ENCODE measurements around the gene PI3. TPM values are rescaled to one million over a fixed set of nuclear protein-coding genes. Genes with fewer than 3 reads are reported as not detected.

Gene PI3
- total and polyA plus RNA-seq, 9 of the 15 experiments (the other 6 are each of a cell fraction or from before 2014, with no cell fraction given) = not detected

- H3K4me2 ChIP-seq (ENCODE audit: insufficient read depth, low read length) = no peak overlapping the region
- no peak for ATAC-seq
- no peaks in the 10 kb centered on the region for H3K36me3 ChIP-seq (ENCODE audit: control insufficient read depth, insufficient read depth, low read length)
- no peaks in the 10 kb centered on the region for H4K20me1 ChIP-seq (replicated peaks; ENCODE audit: control insufficient read depth, insufficient read depth, low read length)
- H3K9ac ChIP-seq (ENCODE audit: insufficient read depth in 1 of 2, low read depth in 2 of 2, low read length in 2 of 2) = no peak overlapping the region
- no TSS peak for BruUV-seq (replicated peaks)
- H3K9me1 ChIP-seq (ENCODE audit: control insufficient read depth, insufficient read depth, low read length) = no peaks in the 10 kb centered on the region
- no peaks in the 10 kb centered on the region for H3K9me3 ChIP-seq (replicated peaks; ENCODE audit: control insufficient read depth, insufficient read depth, low read depth, low read length)
- TF ChIP-seq, protein P1, sequence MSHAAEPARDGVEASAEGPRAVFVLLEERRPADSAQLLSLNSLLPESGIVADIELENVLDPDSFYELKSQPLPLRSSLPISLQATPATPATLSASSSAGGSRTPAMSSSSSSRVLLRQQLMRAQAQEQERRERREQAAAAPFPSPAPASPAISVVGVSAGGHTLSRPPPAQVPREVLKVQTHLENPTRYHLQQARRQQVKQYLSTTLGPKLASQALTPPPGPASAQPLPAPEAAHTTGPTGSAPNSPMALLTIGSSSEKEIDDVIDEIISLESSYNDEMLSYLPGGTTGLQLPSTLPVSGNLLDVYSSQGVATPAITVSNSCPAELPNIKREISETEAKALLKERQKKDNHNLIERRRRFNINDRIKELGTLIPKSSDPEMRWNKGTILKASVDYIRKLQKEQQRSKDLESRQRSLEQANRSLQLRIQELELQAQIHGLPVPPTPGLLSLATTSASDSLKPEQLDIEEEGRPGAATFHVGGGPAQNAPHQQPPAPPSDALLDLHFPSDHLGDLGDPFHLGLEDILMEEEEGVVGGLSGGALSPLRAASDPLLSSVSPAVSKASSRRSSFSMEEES (CRISPR knock-in tag; IDR thresholded peaks at IDR 0.05) = no peak
- TF ChIP-seq ZNF316 (IDR thresholded peaks at IDR 0.05) (peak; percentile 35; the same call in 1 of the 2 replicates), C11orf30 (IDR thresholded peaks at IDR 0.05; ENCODE audit: low read depth) (peak; percentile 19; the same call in 1 of the 2 replicates)
- intact Hi-C loops (cut with micrococcal nuclease) = no loop called here
- no peak for DNase-seq (ENCODE audit: extremely low read depth in 1 of 4, low spot score in 3 of 4)
- CTCF ChIA-PET (ENCODE audit: low intra/inter-chr PET ratio) = no interaction called here
- in situ Hi-C loops (cut with MboI) = no loop called here
- no peak overlapping the region for H3K27ac ChIP-seq (ENCODE audit: extremely low read depth, low read depth, low read length)
- FAIRE-seq = no peak
- no peak overlapping the region for H3K4me3 ChIP-seq
- 0% methylated on average over 2 of the region's 2 CpGs for WGBS (ENCODE audit: insufficient coverage, low coverage, missing lambda C conversion rate)
- no peak overlapping the region for H2AFZ ChIP-seq (ENCODE audit: low read depth, low read length)
- H3K79me2 ChIP-seq (ENCODE audit: control insufficient read depth, insufficient read depth, low read length) = no peaks in the 10 kb centered on the region
- POLR2A ChIA-PET = no interaction called here
- H3K27me3 ChIP-seq (ENCODE audit: control insufficient read depth in 2 of 2, insufficient read depth in 2 of 2, low read length in 2 of 2) = peaks cover 4 to 10% of the 10 kb centered on the region in 2 experiments; a peak in 3 of 5 replicates
- H3K4me1 ChIP-seq (replicated peaks in 1 of 2; ENCODE audit: control insufficient read depth in 2 of 2, insufficient read depth in 2 of 2, low read length in 2 of 2) = no peaks in the 10 kb centered on the region
These were observed 46.6 kb upstream of the PI3 start for GRCh38 chr20:45128099-45128498.

DNA sequence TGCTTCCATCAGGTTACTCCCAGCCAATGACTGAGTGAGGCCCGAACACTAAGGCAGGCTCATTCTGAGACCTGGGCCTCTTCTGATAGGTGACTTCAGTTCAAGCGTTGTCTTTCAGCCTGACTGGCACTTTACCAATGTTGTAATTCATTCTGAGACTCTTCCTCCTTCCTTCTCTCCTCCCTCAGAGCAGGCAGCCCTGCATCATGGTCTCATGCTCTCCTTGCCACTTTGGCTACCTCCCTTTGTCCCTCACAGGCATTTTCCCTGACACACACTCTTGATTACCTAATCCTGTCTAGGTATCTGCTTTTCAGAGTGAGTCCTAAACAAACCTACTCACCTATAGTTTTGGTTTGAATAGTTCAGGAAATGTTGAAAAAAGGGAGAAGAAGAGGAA is 37.8 kb upstream of the PI3 start:
- in situ Hi-C loops (cut with MboI) = no loop called here
- TF ChIP-seq ZNF76 (CRISPR knock-in tag; IDR thresholded peaks at IDR 0.05; ENCODE audit: borderline replicate concordance) (no peak), NCOR1 (IDR thresholded peaks at IDR 0.05) (no peak), POLR2B (IDR thresholded peaks at IDR 0.05; ENCODE audit: low read depth, partially characterized antibody) (no peak), NELFE (IDR thresholded peaks at IDR 0.05; ENCODE audit: insufficient read depth, insufficient read length) (no peak), TEAD1 (CRISPR knock-in tag; IDR thresholded peaks at IDR 0.05) (no peak), ID3 (CRISPR knock-in tag; IDR thresholded peaks at IDR 0.05) (no peak), ID3 (tag; IDR thresholded peaks at IDR 0.05) (no peak), MIER1 (IDR thresholded peaks at IDR 0.05; ENCODE audit: low read depth) (no peak), CHD4 (IDR thresholded peaks at IDR 0.05; ENCODE audit: insufficient read depth, insufficient replicate concordance, low read depth, low read length, poor library complexity, severe bottlenecking) (no peak), SAP30 (IDR thresholded peaks at IDR 0.05; ENCODE audit: borderline replicate concordance, insufficient read depth, low read depth, low read length, poor library complexity, severe bottlenecking) (no peak), CBX8 (IDR thresholded peaks at IDR 0.05; ENCODE audit: borderline replicate concordance, extremely low read depth, low read depth, low read length, poor library complexity, severe bottlenecking) (no peak), RBM25 (IDR thresholded peaks at IDR 0.05; ENCODE audit: low read depth, low read length, severe bottlenecking) (no peak)

More for the DNA sequence above, 37.8 kb upstream of the PI3 start:
- no peaks in the 10 kb centered on the region for H3K4me1 ChIP-seq (replicated peaks in 1 of 2; ENCODE audit: control insufficient read depth in 2 of 2, insufficient read depth in 2 of 2, low read length in 2 of 2)
- no peak overlapping the region for H3K9ac ChIP-seq (ENCODE audit: insufficient read depth in 1 of 2, low read depth in 2 of 2, low read length in 2 of 2)
- H2AFZ ChIP-seq (ENCODE audit: low read depth, low read length) = no peak overlapping the region
- no peak for ATAC-seq
- 0% methylated on average over 2 of the region's 2 CpGs for WGBS (ENCODE audit: insufficient coverage, low coverage, missing lambda C conversion rate)
- H4K20me1 ChIP-seq (replicated peaks; ENCODE audit: control insufficient read depth, insufficient read depth, low read length) = no peaks in the 10 kb centered on the region
- no peak for FAIRE-seq
- no peak overlapping the region for H3K27ac ChIP-seq (ENCODE audit: extremely low read depth, low read depth, low read length)
- no peaks in the 10 kb centered on the region for H3K9me1 ChIP-seq (ENCODE audit: control insufficient read depth, insufficient read depth, low read length)
- CTCF ChIA-PET (ENCODE audit: low intra/inter-chr PET ratio) = no interaction called here
- no peaks in the 10 kb centered on the region for H3K9me3 ChIP-seq (replicated peaks; ENCODE audit: control insufficient read depth, insufficient read depth, low read depth, low read length)
- H3K79me2 ChIP-seq (ENCODE audit: control insufficient read depth, insufficient read depth, low read length) = no peaks in the 10 kb centered on the region
- no TSS peak for BruUV-seq (replicated peaks)
- POLR2A ChIA-PET = no interaction called here
- H3K27me3 ChIP-seq (ENCODE audit: control insufficient read depth in 2 of 2, insufficient read depth in 2 of 2, low read length in 2 of 2) = peaks cover 0 to 15% of the 10 kb centered on the region in 2 experiments; a peak in 2 of 5 replicates
- no peaks in the 10 kb centered on the region for H3K36me3 ChIP-seq (ENCODE audit: control insufficient read depth, insufficient read depth, low read length)
- intact Hi-C loops (cut with micrococcal nuclease) = no loop called here
- no peak overlapping the region for H3K4me3 ChIP-seq
- no peak overlapping the region for H3K4me2 ChIP-seq (ENCODE audit: insufficient read depth, low read length)
- no peak for DNase-seq (ENCODE audit: extremely low read depth in 1 of 4, low spot score in 3 of 4)

Measured in K562 (cell line).